NCI-H128 (cell line): ENCODE results near the gene STK32B.
"Not testable (repeated sequence)": the region's sequence is repeated elsewhere in the genome, so short reads cannot be mapped to it uniquely, and the experiment has no call there.

Source experiments
- DNase-seq: peaks from one replicate; lab custom pipeline; 2025; ENCODE audit not compliant: unreplicated experiment; lab: John Stamatoyannopoulos, UW

The STK32B gene

GRCh38 chr4:5051278-5052203 is at the start of gene STK32B:
STK32B (plus strand) TSS chr4:5051480.
- no peak for DNase-seq

GRCh38 chr4:5001641-5002040 is 49.6 kb upstream of the STK32B start:
- not testable (repeated sequence) for DNase-seq

- no peak for DNase-seq
Observed at GRCh38 chr4:5003372-5003857, 47.9 kb upstream of the STK32B start.

- DNase-seq = no peak
Observed at GRCh38 chr4:5003918-5004317, 47.4 kb upstream of the STK32B start.

- DNase-seq = no peak
Observed at GRCh38 chr4:5004496-5004895, 46.8 kb upstream of the STK32B start.

GRCh38 chr4:5006932-5007331 is 44.3 kb upstream of the STK32B start:
- DNase-seq = not testable (repeated sequence)

- no peak for DNase-seq
Observed at GRCh38 chr4:5009796-5010195, 41.5 kb upstream of the STK32B start.

GRCh38 chr4:5010984-5011383 is 40.3 kb upstream of the STK32B start:
- DNase-seq = no peak

- no peak for DNase-seq
Observed at GRCh38 chr4:5012244-5012898, 38.9 kb upstream of the STK32B start.

- no peak for DNase-seq
Observed at GRCh38 chr4:5012958-5013357, 38.3 kb upstream of the STK32B start.

GRCh38 chr4:5014007-5014682 is 37.1 kb upstream of the STK32B start:
- no peak for DNase-seq

- DNase-seq = no peak
Observed at GRCh38 chr4:5018096-5018495, 33.2 kb upstream of the STK32B start.

- DNase-seq = no peak
Observed at GRCh38 chr4:5018603-5019002, 32.7 kb upstream of the STK32B start.

- DNase-seq = no peak
Observed at GRCh38 chr4:5019274-5019673, 32.0 kb upstream of the STK32B start, which contains the start of gene CYTL1. CYTL1 (minus strand) TSS chr4:5019458; CDS start chr4:5019445, 13 bp downstream.

- DNase-seq = no peak
Observed at GRCh38 chr4:5019796-5020195, 31.5 kb upstream of the STK32B start.

- DNase-seq = no peak
Observed at GRCh38 chr4:5020341-5020740, 30.9 kb upstream of the STK32B start.

- DNase-seq = no peak
Observed at GRCh38 chr4:5021546-5021945, 29.7 kb upstream of the STK32B start.

- DNase-seq = no peak
Observed at GRCh38 chr4:5024673-5025072, 26.6 kb upstream of the STK32B start.

GRCh38 chr4:5026371-5026770 is 24.9 kb upstream of the STK32B start:
- no peak for DNase-seq

- no peak for DNase-seq
Observed at GRCh38 chr4:5027346-5027745, 23.9 kb upstream of the STK32B start.

- no peak for DNase-seq
Observed at GRCh38 chr4:5028480-5028879, 22.8 kb upstream of the STK32B start.
